ENCODE results near the gene LRRFIP1.
"Not testable (repeated sequence)": the region's sequence is repeated elsewhere in the genome, so short reads cannot be mapped to it uniquely, and the experiment has no call there.

- TF ChIP-seq CTCF, POLR2A, EP300 (IDR thresholded peaks at IDR 0.05): not testable (repeated sequence)
Observed at GRCh38 chr2:237595829-237596519, 31.4 kb upstream of the LRRFIP1 start.
